OCI-LY3 (cell line): Measurements from ENCODE around the gene HOXD1.

Experiments
- H2AFZ ChIP-seq: fragments of 200-600, 300-600 bp; shearing (Covaris generic); 2 replicates; pipeline ENCODE4 v1.6.0; 2014; ENCODE audit warnings: antibody characterized with exemption, low read depth, low read length
- H3K27ac ChIP-seq: fragments of 200-600, 300-600 bp; sonication (generic); 2 replicates; pipeline ENCODE4 v1.5.1; 2014; ENCODE audit warnings: mild to moderate bottlenecking, low read length, moderate library complexity, mixed read lengths
- H3K27me3 ChIP-seq: fragments of 200-600, 300-600 bp; sonication (generic); 2 replicates; pipeline ENCODE4 v1.6.1; 2014; ENCODE audit warnings: low read depth, low read length, mixed read lengths
- H3K36me3 ChIP-seq: fragments of 200-600, 300-600 bp; sonication (generic); replicated peaks from 2 replicates; pipeline ENCODE3; 2014; ENCODE audit warnings: low read depth, low read length, mixed read lengths
- H3K4me1 ChIP-seq: fragments of 300-600, 200-600 bp; sonication (generic); 2 replicates; pipeline ENCODE4 v1.6.1; 2014; ENCODE audit warnings: low read length, mixed read lengths
- H3K4me2 ChIP-seq: fragments of 200-600, 300-600 bp; sonication (generic); 2 replicates; pipeline ENCODE4 v1.6.1; 2014; ENCODE audit warnings: low read length, mixed read lengths
- H3K4me3 ChIP-seq: fragments of 300-600, 200-600 bp; sonication (generic); 2 replicates; pipeline ENCODE4 v1.5.1; 2014; ENCODE audit warnings: antibody characterized with exemption, mild to moderate bottlenecking, low read length, moderate library complexity
- H3K79me2 ChIP-seq: fragments of 300-600, 200-600 bp; shearing (Covaris generic); 2 replicates; pipeline ENCODE4 v1.6.1; 2014; ENCODE audit warnings: mild to moderate bottlenecking, low read length, mixed read lengths
- H3K9ac ChIP-seq: fragments of 300-600, 200-600 bp; shearing (Covaris generic); 2 replicates; pipeline ENCODE4 v1.6.0; 2014; ENCODE audit warnings: mild to moderate bottlenecking, low read length, moderate library complexity
- H3K9me3 ChIP-seq: fragments of 200-600, 300-600 bp; shearing (Covaris generic); 2 replicates; pipeline ENCODE4 v1.6.1; 2014; ENCODE audit warnings: low read length, mixed read lengths; ENCODE audit not compliant: insufficient read depth
- H4K20me1 ChIP-seq: fragments of 200-600, 300-600 bp; sonication (generic); 2 replicates; pipeline ENCODE4 v1.6.1; 2016; ENCODE audit warnings: low read length, mixed read lengths; ENCODE audit not compliant: insufficient read depth
- EZH2phosphoT487 ChIP-seq: fragments of 200-600 bp; shearing (Covaris generic); IDR thresholded peaks from 2 replicates; pipeline ENCODE4 v1.6.1; 2018; ENCODE audit warnings: antibody characterized with exemption, mixed run types, low read depth
- TF ChIP-seq, protein P1 (sequence below): fragments of 200-600, 300-600 bp; sonication (generic); IDR thresholded peaks from 2 replicates; pipeline ENCODE4 v1.5.1; 2014; ENCODE audit warnings: antibody characterized with exemption, low read length, low read depth

Gene HOXD1

DNA sequence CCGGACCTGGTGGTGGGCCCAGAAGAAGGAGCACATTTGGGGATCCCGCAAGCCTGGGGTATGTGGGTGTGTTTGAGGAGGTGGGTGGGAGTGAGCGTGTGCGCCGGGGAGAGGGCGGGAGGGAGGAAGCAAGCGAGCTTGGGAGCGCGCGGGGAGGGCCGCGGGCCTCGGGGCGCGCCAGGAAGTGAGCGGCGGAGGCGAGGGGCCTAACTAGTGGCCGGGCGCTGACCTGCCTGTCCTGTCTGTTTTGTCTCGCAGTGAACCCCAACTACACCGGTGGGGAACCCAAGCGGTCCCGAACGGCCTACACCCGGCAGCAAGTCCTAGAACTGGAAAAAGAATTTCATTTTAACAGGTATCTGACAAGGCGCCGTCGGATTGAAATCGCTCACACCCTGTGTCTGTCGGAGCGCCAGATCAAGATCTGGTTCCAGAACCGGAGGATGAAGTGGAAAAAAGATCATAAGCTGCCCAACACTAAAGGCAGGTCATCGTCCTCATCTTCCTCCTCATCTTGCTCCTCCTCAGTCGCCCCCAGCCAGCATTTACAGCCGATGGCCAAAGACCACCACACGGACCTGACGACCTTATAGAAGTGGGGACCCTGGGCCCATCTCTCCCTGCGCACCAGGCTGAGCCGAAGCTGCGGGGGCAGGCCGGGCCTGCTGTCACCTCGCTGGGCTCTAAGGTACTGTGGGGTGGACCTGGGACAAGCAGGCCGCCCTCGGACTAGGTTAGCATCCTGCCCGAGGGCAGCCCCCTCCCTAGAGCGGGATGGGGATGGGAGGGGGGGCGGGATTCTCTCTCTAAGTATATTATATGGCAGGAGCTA is 35.9 kb upstream of the HOXD1 start:
- H3K4me2 ChIP-seq, result no peak overlapping the region
- H3K27me3 ChIP-seq, result no peaks in the 10 kb centered on the region
- no peaks in the 10 kb centered on the region for H3K9me3 ChIP-seq
- H3K4me1 ChIP-seq, result no peaks in the 10 kb centered on the region
- H3K79me2 ChIP-seq, result no peaks in the 10 kb centered on the region
- H3K36me3 ChIP-seq, result no peaks in the 10 kb centered on the region
- no peak overlapping the region for H2AFZ ChIP-seq
- H4K20me1 ChIP-seq, result no peaks in the 10 kb centered on the region
- H3K27ac ChIP-seq, result no peak overlapping the region
- TF ChIP-seq, protein P1, sequence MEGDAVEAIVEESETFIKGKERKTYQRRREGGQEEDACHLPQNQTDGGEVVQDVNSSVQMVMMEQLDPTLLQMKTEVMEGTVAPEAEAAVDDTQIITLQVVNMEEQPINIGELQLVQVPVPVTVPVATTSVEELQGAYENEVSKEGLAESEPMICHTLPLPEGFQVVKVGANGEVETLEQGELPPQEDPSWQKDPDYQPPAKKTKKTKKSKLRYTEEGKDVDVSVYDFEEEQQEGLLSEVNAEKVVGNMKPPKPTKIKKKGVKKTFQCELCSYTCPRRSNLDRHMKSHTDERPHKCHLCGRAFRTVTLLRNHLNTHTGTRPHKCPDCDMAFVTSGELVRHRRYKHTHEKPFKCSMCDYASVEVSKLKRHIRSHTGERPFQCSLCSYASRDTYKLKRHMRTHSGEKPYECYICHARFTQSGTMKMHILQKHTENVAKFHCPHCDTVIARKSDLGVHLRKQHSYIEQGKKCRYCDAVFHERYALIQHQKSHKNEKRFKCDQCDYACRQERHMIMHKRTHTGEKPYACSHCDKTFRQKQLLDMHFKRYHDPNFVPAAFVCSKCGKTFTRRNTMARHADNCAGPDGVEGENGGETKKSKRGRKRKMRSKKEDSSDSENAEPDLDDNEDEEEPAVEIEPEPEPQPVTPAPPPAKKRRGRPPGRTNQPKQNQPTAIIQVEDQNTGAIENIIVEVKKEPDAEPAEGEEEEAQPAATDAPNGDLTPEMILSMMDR, result no peak
- TF ChIP-seq EZH2phosphoT487, result no peak
- no peak overlapping the region for H3K4me3 ChIP-seq
- no peak overlapping the region for H3K9ac ChIP-seq

DNA sequence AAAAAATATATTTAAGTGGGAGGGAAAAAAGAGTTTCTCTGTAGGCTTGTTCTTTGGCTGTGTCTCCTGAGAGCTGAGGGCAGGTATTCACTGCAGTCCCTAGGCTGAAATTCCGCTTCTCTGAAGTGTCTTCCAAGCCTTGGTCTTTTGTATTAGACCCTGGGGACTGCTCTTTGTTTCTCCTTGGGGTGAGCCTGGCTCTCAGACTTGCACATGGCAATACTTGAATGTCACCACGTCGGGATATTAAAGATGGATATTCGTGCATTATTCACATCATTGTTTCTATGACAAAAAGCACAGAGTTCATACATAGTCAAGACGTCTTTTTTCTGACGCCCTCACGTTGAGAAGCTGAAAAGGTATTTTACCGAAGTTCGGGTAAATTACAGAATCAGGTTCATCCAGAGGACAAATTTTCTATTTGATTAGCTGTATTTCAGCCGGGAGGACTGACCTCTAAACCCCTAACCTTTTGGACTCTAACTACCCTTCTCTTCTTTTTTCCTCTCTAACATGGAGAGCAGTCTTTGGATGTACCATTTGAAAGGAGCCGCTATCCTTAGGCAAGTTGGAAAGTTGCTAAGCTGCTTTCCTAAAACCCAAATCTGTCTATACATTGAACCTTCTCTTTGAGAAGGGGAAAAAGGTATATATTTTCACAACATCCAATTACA is 33.8 kb upstream of the HOXD1 start:
- H2AFZ ChIP-seq, result no peak overlapping the region
- no peaks in the 10 kb centered on the region for H3K79me2 ChIP-seq
- H3K27me3 ChIP-seq, result no peaks in the 10 kb centered on the region
- H3K4me2 ChIP-seq, result no peak overlapping the region
- H3K9me3 ChIP-seq, result no peaks in the 10 kb centered on the region
- H3K4me3 ChIP-seq, result no peak overlapping the region
- H3K9ac ChIP-seq, result no peak overlapping the region
- TF ChIP-seq EZH2phosphoT487, result no peak
- H3K36me3 ChIP-seq, result no peaks in the 10 kb centered on the region
- no peak overlapping the region for H3K27ac ChIP-seq
- no peaks in the 10 kb centered on the region for H4K20me1 ChIP-seq
- H3K4me1 ChIP-seq, result no peaks in the 10 kb centered on the region

- no peak overlapping the region for H3K27ac ChIP-seq
- H3K9me3 ChIP-seq, result no peaks in the 10 kb centered on the region
- H3K4me3 ChIP-seq, result no peak overlapping the region
- no peak overlapping the region for H3K9ac ChIP-seq
- H3K36me3 ChIP-seq, result no peaks in the 10 kb centered on the region
- H3K4me2 ChIP-seq, result no peak overlapping the region
- H4K20me1 ChIP-seq, result no peaks in the 10 kb centered on the region
- H2AFZ ChIP-seq, result no peak overlapping the region
- no peaks in the 10 kb centered on the region for H3K27me3 ChIP-seq
- no peaks in the 10 kb centered on the region for H3K4me1 ChIP-seq
- TF ChIP-seq, protein P1, result no peak
- no peak for TF ChIP-seq EZH2phosphoT487
- H3K79me2 ChIP-seq, result no peaks in the 10 kb centered on the region
Measured at GRCh38 chr2:176155356-176156044, 33.0 kb upstream of the HOXD1 start.

DNA sequence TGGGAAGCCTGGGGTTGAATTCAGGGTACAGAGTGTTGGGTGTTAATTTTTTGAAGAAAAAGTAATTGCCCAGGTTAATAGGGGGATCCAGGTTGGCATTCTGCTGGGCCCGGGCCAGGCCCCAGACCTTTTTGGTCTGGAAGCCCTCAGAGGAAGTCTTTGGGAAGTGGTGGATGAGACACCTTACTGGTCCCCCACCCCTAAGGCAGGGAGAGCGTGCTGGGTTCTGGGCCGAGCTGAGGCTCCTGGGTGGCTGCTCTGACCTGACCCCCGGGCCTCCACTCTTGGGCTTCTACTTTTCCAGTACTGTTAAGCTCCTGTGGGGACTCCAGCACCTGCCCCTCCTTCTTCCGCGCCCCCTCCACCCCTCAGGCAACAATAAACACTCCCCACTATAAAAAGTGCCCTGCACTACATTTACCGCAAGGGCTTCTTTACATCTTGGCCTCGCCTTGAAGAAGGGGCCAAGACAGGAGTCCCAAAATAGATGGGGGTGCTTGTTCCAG is 32.1 kb upstream of the HOXD1 start:
- Histone ChIP-seq H3K4me1 (no peaks in the 10 kb centered on the region), H3K27ac (no peak overlapping the region), H3K36me3 (no peaks in the 10 kb centered on the region), H2AFZ (no peak overlapping the region), H3K9ac (no peak overlapping the region), H3K9me3 (no peaks in the 10 kb centered on the region), H3K79me2 (no peaks in the 10 kb centered on the region), H3K27me3 (no peaks in the 10 kb centered on the region), H3K4me3 (no peak overlapping the region), H3K4me2 (no peak overlapping the region), H4K20me1 (no peaks in the 10 kb centered on the region)
- TF ChIP-seq EZH2phosphoT487, result no peak
- TF ChIP-seq, protein P1, result no peak
